Lower lobe of right lung (tissue), 2 donors: Measurements from ENCODE around the gene NPHS1. TPM values are rescaled to one million over a fixed set of nuclear protein-coding genes. Genes with fewer than 3 reads are reported as not detected.

Experiments
- ATAC-seq, 2 donors: fragments of 200-7000 bp; cut with Tn5 transposase; one replicate each; pipeline ENCODE4 v1.9.1; 2020 to 2022; ENCODE audit warnings: mild to moderate bottlenecking in 2 of 2, moderate library complexity in 2 of 2
- DNase-seq: peaks from one replicate; pipeline ENCODE4 v3.0.0-alpha.2; 2020
- H3K27ac ChIP-seq: fragments of 200-600 bp; one replicate; pipeline ENCODE4 v1.8.0; 2022
- H3K27me3 ChIP-seq: fragments of 200-600 bp; one replicate; pipeline ENCODE4 v1.8.0; 2022; ENCODE audit warnings: low read depth
- H3K36me3 ChIP-seq: fragments of 200-600 bp; one replicate; pipeline ENCODE4 v1.8.0; 2022; ENCODE audit warnings: mild to moderate bottlenecking
- H3K4me1 ChIP-seq: fragments of 200-600 bp; one replicate; pipeline ENCODE4 v1.8.0; 2022
- H3K4me3 ChIP-seq: fragments of 200-600 bp; one replicate; pipeline ENCODE4 v1.8.0; 2022; ENCODE audit warnings: mild to moderate bottlenecking
- H3K9me3 ChIP-seq: fragments of 200-600 bp; one replicate; pipeline ENCODE4 v1.8.0; 2022
- CTCF ChIP-seq: fragments of 200-600 bp; IDR thresholded peaks from one replicate; pipeline ENCODE4 v1.8.0; 2022; ENCODE audit warnings: antibody characterized with exemption, mild to moderate bottlenecking
- intact Hi-C: fragments of 100-400 bp; cut with DNase I; formaldehyde crosslinking; loops from one replicate; pipeline ENCODE4 v1.11.0; 2022
- total RNA-seq: library from RNA; stranded (reverse); fragmentation: NEBNext Ultra II Directional; extraction: Animal tissue kit (Norgen Biotek cat#: 25700); gene quantifications from one replicate; pipeline ENCODE4 v1.2.1, GENCODE V29; 2021
- donor health status: DM: no; HTN: yes; CAD: no; lungs with severe emphysema.

Gene NPHS1
- total RNA-seq, 1 donor from 2014 or later, result not detected

- intact Hi-C loops, result no loop called here
- ATAC-seq (no peak), DNase-seq (no peak)
- TF ChIP-seq CTCF, result no peak
- H3K4me3 ChIP-seq, result no peak overlapping the region
- no peak overlapping the region for H3K27ac ChIP-seq
- H3K4me1 ChIP-seq, result no peaks in the 10 kb centered on the region
- peaks cover 60% of the 10 kb centered on the region for H3K36me3 ChIP-seq
- no peaks in the 10 kb centered on the region for H3K9me3 ChIP-seq
- H3K27me3 ChIP-seq, result no peaks in the 10 kb centered on the region
Measured at GRCh38 chr19:35888398-35888797, 36.1 kb upstream of the NPHS1 start.

GRCh38 chr19:35887197-35887596 is 34.9 kb upstream of the NPHS1 start:
- Histone ChIP-seq H3K9me3 (no peaks in the 10 kb centered on the region), H3K4me3 (no peak overlapping the region), H3K4me1 (no peaks in the 10 kb centered on the region), H3K36me3 (peaks cover 48% of the 10 kb centered on the region), H3K27ac (no peak overlapping the region), H3K27me3 (no peaks in the 10 kb centered on the region)
- DNase-seq, result no peak
- TF ChIP-seq CTCF, result no peak
- ATAC-seq, result no peak
- intact Hi-C loops, result no loop called here

GRCh38 chr19:35885904-35886303 is 33.6 kb upstream of the NPHS1 start:
- no peak overlapping the region for H3K4me3 ChIP-seq
- no peaks in the 10 kb centered on the region for H3K9me3 ChIP-seq
- H3K27ac ChIP-seq, result no peak overlapping the region
- intact Hi-C loops, result no loop called here
- DNase-seq (no peak), ATAC-seq (no peak)
- H3K4me1 ChIP-seq, result no peaks in the 10 kb centered on the region
- no peak for TF ChIP-seq CTCF
- H3K27me3 ChIP-seq, result no peaks in the 10 kb centered on the region
- peaks cover 35% of the 10 kb centered on the region for H3K36me3 ChIP-seq

GRCh38 chr19:35885225-35885738 is 33.0 kb upstream of the NPHS1 start:
- ATAC-seq (no peak), DNase-seq (no peak)
- Histone ChIP-seq H3K27me3 (no peaks in the 10 kb centered on the region), H3K4me3 (no peak overlapping the region), H3K9me3 (no peaks in the 10 kb centered on the region), H3K4me1 (no peaks in the 10 kb centered on the region), H3K36me3 (peaks cover 29% of the 10 kb centered on the region), H3K27ac (no peak overlapping the region)
- intact Hi-C loops, result no loop called here
- TF ChIP-seq CTCF, result no peak

GRCh38 chr19:35883882-35884281 is 31.6 kb upstream of the NPHS1 start:
- peaks cover 15% of the 10 kb centered on the region for H3K36me3 ChIP-seq
- intact Hi-C loops, result loop anchor here (5.0 kb wide), 1 partner anchor 48 kb away; no protein-coding TSS in a partner anchor
- no peaks in the 10 kb centered on the region for H3K9me3 ChIP-seq
- H3K27ac ChIP-seq, result no peak overlapping the region
- H3K4me1 ChIP-seq, result peaks cover 4% of the 10 kb centered on the region
- no peak for TF ChIP-seq CTCF
- H3K4me3 ChIP-seq, result no peak overlapping the region
- H3K27me3 ChIP-seq, result peaks cover 4% of the 10 kb centered on the region
- DNase-seq (no peak), ATAC-seq (no peak)
